HG02571 (cell line): ENCODE data around the gene NOSTRIN.

Experiments used
- ATAC-seq: cut with Tn5 transposase; IDR thresholded peaks from one replicate; pipeline ENCODE4 v1.9.1; 2021; ENCODE audit warnings: mild to moderate bottlenecking, moderate library complexity; ENCODE audit not compliant: unreplicated experiment

The NOSTRIN gene

DNA sequence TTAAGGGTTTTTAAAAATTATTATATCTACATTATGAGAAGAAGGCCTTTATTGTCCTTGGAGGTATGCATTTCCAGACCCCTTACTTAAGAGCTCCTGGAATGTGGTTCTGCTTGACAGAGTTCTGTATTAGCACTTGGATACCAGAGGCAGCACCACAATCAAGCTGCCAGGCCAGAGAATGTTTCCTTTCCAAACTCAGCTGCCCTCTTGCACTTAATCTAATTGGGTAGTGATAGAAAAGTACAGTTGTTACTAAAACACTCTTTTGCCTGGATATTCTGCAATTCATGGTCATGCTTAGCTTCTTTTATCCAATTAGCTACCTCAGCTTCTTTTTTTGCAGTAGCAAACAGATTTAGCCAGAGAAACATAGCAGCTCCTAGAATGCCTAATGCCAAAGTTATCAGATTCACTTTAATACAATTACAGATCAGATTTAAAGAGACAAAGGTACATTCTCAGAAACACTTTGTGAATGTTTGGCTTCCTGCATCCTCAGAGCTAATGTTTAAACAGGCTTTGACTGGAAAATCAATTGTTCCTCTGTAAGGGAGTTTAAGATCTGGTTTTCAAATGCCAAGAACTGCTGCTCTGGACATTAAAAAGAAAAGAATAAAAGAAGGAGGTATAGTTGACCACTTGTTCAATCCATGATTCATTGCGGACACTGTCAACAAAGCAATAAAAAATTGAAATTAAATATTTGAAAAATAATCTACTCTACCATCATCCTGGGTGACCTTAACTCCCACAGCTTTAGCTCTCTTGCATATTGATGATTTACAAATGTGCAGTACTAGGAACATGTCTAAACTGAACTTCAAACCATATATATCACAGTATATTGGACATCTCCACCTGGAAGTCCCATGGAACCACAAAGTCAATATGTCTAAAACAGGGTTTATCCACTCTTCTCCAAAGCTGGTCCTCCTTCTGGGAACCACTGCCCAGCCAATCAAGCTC, 12.8 kb downstream of the NOSTRIN start:
- no peak for ATAC-seq

DNA sequence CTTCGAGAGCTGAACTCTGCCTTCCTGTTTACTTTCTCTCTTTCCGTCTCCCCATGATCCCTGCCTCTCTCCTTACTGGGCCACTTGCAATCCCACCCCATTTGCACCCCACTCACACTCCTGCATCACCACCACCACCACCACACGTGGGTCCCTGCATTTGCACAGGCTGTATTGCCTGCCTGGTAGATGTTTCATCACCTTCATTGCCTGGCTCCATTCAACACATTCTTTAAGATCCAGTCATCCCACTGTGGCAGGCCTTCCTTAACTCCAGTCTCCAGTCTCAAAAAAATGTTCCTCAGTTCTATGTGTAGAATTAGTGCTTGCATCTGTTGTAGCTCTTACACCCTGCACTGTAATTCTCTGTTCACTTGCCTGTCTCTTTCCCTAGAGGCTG, 13.9 kb downstream of the NOSTRIN start:
- ATAC-seq, result no peak

DNA sequence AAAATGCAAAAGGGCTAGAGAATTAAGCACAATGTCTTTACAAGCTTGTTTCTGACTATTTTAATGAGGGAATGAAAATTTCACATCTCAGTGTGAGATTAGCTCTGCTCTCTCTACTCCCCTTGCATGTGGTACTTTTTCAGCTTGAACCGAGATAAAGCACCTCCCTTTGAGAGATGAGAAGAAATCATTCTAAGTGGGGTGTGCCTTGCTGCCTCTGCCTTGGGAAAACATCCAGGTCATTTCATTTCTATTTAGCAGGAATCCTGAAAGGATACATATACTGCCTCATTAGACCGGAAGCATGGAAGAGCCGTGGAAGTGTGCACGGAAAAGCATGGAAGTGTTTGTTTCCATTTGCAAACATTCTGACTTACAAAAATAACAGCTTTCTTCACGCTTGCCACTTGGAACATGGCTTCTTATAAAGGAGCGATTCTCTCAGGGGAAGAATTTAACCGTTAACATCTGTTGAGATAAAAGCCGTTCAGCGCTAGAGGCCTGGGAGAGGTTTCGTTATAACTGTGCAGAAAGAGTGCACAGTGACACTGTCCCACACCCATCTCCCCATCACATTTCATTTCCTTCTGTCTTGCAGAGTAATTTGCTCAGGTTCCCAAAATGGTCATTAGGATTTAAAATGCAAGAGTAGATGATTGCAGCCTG, 16.7 kb downstream of the NOSTRIN start:
- ATAC-seq, result no peak

DNA sequence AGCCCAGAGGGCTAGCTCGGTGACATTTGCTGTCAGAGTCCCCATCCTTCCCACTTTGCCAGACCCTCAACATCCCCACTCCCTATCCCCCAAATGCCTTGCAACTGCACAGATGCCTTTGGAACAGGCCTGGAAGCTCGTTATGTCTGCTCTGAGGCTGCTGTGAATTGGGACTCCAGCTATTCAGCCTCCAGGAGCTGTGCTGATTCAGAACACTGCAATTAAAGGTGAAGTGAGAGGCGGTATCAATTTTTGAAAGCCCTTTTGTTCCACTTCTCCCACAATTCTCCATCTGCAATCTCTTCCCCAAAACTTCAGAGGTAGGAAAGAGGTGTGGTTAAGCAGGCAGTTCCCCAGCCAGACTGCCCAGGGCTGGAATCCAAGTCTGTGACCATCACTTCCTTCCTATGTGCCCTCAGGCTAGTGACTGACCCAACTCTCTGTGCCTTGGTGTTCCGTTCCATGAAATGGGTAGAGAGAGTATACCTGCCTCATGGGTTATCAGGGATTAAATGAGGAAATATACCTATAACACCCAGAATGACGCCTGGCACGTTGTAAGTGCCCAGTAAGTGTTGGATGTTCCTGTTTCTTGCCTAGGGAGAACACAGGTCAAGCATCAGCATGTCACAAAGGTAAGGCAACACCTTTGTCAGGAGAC, 17.5 kb downstream of the NOSTRIN start:
- ATAC-seq, result no peak

GRCh38 chr2:168821577-168821976, 19.1 kb downstream of the NOSTRIN start:
- no peak for ATAC-seq

DNA sequence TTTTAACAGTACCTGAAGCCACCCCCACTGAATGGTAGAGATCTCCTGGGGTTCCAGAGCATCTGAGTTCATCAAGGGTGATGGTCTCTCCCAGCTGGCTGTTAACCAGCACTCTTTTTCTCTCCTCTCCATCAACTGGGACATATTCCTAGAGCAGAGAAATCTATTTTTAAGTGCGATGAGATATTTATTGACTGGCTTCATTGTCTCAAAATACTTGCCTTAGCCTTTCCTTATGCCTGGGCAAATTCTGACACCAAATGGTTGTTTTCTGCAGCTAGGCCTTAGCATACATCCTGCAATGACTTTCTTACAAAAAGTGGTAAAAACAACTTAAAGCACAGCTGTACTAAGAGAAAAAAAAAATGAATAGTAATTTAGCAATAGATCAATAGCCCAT, 19.6 kb downstream of the NOSTRIN start:
- no peak for ATAC-seq

- ATAC-seq, result no peak
Measured at GRCh38 chr2:168825126-168825525, 22.7 kb downstream of the NOSTRIN start.

DNA sequence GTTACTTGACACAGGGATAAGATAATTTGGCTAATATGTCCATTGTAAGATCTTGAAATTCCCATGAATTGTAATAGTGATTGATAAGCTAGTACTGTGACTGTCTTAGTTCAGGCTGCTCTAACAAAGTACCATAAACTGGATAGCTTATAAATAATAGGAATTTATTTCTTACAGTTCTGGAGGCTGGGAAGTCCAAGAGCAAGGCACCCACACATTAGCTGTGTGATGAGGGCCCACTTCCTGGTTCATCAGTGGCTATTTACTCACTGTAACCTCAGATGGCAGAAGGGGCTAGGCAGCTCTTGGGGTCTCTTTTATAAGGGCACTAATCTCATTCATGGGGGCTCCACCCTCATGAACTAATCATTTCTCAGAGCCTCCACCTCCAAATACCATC, 28.5 kb downstream of the NOSTRIN start:
- ATAC-seq, result no peak

- no peak for ATAC-seq
Measured at GRCh38 chr2:168831662-168832061, 29.2 kb downstream of the NOSTRIN start.

- ATAC-seq, result no peak
Measured at GRCh38 chr2:168835969-168836368, 33.5 kb downstream of the NOSTRIN start.

GRCh38 chr2:168841445-168841844, 39.0 kb downstream of the NOSTRIN start:
- ATAC-seq, result no peak

- no peak for ATAC-seq
Measured at GRCh38 chr2:168843253-168843652, 40.8 kb downstream of the NOSTRIN start.

GRCh38 chr2:168848225-168848624, 45.8 kb downstream of the NOSTRIN start:
- no peak for ATAC-seq

- ATAC-seq, result no peak
Measured at GRCh38 chr2:168849610-168850009, 47.2 kb downstream of the NOSTRIN start.

GRCh38 chr2:168850846-168851245, 48.4 kb downstream of the NOSTRIN start:
- no peak for ATAC-seq

DNA sequence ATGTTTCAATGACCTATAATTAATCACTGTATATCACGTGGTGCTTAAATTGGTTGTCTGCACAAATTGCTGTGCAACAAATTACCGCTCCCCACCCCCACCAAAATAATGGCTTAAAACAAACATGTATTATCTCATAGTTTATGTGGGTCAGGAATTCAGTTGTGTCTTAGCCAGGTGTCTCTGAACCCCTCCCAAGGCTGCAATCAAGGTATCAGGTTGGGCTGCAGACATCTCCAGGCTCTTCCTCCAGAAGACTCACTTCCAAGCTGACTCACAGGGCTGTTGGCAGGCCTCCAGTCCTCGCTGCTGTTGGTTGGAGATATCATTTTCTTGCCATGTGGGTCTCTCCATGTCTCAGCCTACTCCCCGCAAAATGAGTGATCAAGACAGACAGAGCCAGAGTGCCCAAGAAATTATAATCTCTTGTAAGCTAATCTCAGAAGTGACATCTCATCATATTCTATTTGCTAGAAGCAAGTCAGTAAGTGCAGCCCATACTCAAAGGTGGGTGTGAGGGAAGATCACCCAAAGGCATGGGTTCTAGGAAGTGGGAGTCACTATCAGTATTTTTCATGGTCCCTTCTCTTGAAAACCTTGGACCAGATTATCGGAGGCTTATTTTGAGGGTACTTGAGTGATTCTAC, 49.4 kb downstream of the NOSTRIN start:
- ATAC-seq, result no peak

DNA sequence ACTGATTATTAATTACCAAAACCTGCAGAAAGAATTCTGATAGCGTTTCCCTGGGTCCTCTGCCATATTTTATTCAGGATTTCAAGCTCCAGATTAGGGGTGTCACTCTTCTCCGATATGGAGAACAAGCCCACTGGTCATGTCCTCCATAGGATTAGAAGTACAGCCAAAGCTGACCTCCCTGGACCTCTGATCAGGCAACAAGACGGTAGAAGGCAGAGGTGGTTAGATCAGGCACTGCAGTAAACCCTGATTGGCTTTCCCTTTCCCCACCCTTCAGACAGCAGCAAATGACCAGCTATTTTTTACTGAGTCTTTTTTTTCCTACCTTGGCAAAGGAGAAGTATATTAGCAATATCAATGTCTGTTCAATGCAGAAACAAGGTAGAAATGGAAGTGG, 50.0 kb downstream of the NOSTRIN start:
- no peak for ATAC-seq

- ATAC-seq, result no peak
Measured at GRCh38 chr2:168853471-168853870, 51.0 kb downstream of the NOSTRIN start.

GRCh38 chr2:168854651-168855050, 52.2 kb downstream of the NOSTRIN start:
- ATAC-seq, result no peak

DNA sequence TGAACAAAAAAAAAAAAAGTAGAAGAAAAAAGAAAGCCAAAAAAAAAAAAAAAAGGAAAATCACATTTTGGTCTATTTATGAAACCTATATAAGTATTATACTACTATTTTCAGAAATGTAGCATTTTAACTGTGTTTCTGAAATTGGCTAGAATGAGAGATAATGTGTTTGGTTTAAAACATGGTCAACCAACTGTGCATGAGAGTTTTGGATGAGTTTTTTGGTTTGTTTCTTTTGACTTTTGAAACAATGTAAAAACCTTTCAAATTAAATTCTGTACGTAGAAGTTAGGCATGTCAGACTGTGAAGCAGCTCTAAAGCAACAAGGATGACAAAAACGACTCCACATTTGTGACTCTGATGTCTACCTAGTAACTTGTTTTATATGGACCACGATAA, 53.2 kb downstream of the NOSTRIN start:
- no peak for ATAC-seq

DNA sequence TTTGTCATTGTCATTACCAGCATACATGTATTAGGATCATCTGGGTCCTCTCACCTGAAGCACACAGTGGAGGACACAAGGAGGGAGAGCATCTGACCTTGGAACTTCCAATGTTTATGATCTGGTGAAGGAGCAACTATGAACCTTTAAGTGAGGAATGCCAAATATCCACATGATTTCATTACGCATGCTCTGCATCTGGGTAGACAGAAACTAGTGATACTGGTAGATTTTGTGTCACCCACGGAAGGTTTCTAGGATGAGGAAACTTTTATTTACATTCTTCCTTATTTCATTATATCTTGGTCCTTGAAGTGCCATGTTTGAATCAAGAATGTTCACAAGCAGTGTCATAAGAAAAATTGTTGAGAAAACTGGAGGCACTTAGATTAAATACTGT, 55.7 kb downstream of the NOSTRIN start:
- ATAC-seq, result no peak
